Measurements from ENCODE around the gene IRF4. TPM values are rescaled to one million over a fixed set of nuclear protein-coding genes. Genes with fewer than 3 reads are reported as not detected.
"Not testable (repeated sequence)": the region's sequence is repeated elsewhere in the genome, so short reads cannot be mapped to it uniquely, and the experiment has no call there.

The IRF4 gene
- polyA plus RNA-seq, 3 donors from 2014 or later, result 0.41 to 0.98 (median 0.51) TPM

DNA sequence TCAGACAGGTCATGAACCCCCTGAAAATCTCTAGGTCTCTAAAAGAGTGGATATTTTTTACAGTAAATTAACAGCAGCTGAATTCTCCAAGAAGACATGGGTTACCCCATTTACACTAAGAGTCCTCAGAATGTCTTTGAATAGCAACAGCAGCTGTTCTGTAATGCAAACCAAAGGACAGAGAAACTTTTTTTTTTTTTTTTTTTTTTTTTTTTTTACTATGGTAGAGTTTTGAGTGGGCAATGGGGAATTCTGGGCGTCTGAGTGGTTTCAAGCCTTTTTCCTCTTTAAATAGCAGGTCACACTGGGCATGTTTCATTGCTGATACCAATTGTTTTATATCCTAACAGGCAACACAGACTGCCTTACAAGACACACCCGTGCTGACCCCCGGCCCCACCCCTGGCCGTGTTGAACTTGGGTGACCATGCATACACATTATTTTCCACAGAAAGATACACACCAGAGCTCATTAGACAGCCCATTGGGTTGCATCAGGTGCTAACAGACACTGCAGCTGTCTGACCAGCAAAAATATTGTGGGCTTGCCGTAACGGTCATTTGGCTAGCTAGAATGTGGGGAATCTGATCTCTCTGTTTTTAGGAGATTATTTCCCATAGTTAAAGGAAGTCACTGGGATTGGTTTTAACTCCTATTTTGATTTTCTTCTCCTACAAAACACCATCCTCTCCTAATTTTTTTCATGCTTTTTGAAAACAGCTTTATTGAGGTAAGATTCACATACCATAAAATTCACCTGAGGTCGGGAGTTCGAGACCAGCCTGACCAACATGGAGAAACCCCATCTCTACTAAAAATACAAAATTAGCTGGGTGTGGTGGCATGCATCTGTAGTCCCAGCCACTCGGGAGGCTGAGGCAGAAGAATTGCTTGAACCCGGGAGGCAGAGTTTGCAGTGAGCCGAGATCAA lies 26.7 kb upstream of the IRF4 start:
- H3K36me3 Mint-ChIP-seq, result peaks cover 0 to 5% (median 3%) of the 10 kb centered on the region in 3 donors
- H3K27me3 Mint-ChIP-seq (ENCODE audit: low read depth in 3 of 3), result peaks cover 0 to 4% (median 1%) of the 10 kb centered on the region in 3 donors
- H3K4me1 Mint-ChIP-seq, result peaks cover 5 to 7% of the 10 kb centered on the region in 2 donors
- H3K4me3 Mint-ChIP-seq, result no peak overlapping the region
- no peak overlapping the region for H3K27ac Mint-ChIP-seq
- H3K9me3 Mint-ChIP-seq, result peaks cover 0 to 24% (median 8%) of the 10 kb centered on the region in 6 donors
- DNase-seq, result no peak

DNA sequence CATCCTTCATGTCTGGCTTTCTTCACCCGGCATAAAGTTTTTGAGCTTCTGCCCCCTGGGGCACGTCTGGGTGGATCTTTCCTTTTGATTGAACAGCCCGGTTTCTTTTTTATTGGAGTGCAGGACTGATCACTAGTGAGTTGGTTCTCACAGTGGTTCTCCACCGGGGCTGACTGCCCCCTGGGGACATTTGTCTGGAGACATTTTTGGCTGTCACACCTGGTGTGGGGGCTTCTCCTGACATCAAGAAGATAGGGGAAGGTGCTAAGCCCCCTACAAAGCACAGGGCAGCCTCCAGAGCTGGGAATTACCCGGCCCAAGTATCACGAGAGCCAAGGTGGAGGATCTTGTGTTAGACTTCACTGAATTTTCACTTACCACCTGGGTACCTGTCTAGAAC lies 25.7 kb upstream of the IRF4 start:
- H3K36me3 Mint-ChIP-seq, result peaks cover 2 to 7% (median 3%) of the 10 kb centered on the region in 3 donors
- H3K27me3 Mint-ChIP-seq (ENCODE audit: low read depth in 3 of 3), result peaks cover 0 to 4% (median 1%) of the 10 kb centered on the region in 3 donors
- H3K4me1 Mint-ChIP-seq, result peaks cover 0 to 3% of the 10 kb centered on the region in 2 donors
- no peak for DNase-seq
- H3K4me3 Mint-ChIP-seq, result no peak overlapping the region
- H3K27ac Mint-ChIP-seq, result no peak overlapping the region
- H3K9me3 Mint-ChIP-seq, result peaks cover 0 to 28% (median 10%) of the 10 kb centered on the region in 6 donors

DNA sequence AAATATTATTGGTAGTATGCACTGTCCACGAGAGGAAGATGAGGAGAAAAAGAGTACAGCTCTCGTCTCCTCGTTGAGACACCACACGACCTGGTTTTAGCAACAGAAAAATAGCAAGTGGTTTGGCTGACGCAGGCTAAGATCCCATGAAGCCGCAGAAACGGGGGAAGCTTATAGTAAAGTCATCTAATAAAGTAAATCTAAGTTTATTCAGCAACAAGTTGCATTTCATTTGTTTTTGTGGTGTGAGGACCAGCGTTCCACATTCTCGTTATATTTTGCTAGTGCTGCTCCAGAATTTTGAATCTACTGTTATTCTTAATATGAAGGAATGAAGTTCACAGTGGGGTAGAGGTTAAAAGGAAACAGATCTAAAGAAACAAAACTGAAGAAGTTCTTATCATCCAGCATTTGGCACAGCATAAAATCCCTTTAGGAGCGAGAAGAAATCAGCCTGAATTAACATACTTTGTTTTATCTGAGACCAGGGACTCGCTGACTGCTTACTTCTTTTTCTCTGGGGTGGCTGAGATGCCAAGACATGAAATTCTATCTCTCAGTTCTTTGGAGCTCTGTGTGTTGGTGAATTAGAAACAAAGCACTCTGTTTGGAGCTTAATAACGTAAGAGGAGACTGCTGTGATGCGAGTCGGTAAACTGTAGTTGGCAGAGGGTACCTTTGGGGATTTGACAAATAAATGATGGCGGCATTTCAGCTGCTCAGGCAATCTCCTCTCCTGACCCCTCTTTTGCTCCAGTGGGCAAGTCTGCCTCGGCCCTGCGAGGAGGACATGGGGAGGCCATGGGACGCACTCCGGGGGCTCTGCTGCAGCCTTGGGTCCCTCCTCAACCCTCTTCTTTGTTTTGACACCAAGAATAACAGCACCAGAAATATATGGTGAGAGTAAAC lies 24.9 kb upstream of the IRF4 start:
- peak in 1 of 3 donors; percentile 35 for DNase-seq
- Mint-ChIP-seq H3K9me3 (peaks cover 0 to 28% (median 10%) of the 10 kb centered on the region in 6 donors), H3K4me1 (peaks cover 0 to 6% of the 10 kb centered on the region in 2 donors), H3K27me3 (ENCODE audit: low read depth in 3 of 3) (peaks cover 0 to 4% (median 1%) of the 10 kb centered on the region in 3 donors), H3K4me3 (peak overlapping the region in 1 of 5 donors; percentile 42), H3K27ac (peak overlapping the region in 1 of 6 donors; percentile 54), H3K36me3 (peaks cover 3 to 7% (median 4%) of the 10 kb centered on the region in 3 donors)

DNA sequence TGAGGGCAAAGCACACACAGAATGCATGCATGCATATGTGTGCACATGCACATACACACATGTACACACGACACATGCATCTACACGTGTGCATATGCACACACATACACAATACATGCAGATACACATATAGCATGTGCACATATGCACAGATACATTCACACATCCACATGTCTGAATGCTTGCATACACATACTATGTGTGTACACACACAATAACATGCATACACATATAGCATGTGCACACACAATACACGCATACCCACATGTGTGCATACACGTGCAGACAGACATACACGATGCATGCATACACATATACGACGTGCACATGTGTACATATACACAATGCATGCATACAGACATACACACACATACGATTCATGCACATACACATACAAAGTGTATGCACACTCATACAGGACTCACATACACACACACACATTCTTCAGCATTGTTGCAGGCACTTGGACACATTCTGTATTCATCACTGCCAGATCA lies 24.2 kb upstream of the IRF4 start:
- Mint-ChIP-seq H3K4me3 (no peak overlapping the region), H3K27ac (no peak overlapping the region), H3K4me1 (peaks cover 0 to 6% of the 10 kb centered on the region in 2 donors), H3K27me3 (ENCODE audit: low read depth in 3 of 3) (peaks cover 0 to 3% (median 1%) of the 10 kb centered on the region in 3 donors), H3K9me3 (peaks cover 0 to 28% (median 10%) of the 10 kb centered on the region in 6 donors), H3K36me3 (peaks cover 3 to 7% (median 4%) of the 10 kb centered on the region in 3 donors)
- DNase-seq, result no peak

DNA sequence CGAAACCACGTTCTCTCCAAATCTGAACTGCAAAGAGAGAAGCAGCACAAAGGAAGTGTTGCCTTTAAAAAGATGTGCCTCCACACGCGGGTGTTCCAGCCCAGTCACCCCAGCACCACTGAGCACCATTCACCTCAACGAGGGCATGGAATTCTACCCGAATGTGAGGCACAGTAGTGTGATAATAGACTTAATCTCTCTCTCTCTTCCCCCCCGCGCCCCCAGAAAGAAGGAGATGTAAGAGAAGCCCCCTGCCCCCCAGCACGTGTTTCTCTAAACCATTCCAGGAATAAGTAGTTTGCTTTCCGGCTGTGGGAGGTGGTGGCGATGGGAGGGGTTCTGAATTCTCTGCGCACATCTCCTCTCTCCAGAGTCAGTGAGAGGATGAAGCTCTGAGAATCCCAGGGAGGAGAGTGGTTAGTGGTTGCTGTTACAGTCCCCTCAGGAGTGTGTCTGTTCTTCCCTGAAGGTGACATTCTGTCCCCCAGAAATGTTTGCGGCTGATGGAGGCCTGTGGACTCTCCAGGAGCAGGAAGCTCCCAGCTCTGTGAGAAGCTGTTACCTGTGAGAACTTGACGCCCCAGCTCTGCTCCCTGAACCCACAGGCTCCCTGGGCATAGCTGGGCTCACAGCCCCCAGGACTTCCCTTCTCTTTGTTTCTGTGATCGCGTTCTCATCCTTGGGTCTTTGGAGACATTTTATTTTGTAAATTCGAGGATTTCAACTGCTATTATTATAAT lies 23.5 kb upstream of the IRF4 start:
- no peak overlapping the region for H3K4me3 Mint-ChIP-seq
- no peak overlapping the region for H3K27ac Mint-ChIP-seq
- H3K27me3 Mint-ChIP-seq (ENCODE audit: low read depth in 3 of 3), result peaks cover 0 to 1% (median 0%) of the 10 kb centered on the region in 3 donors
- no peak for DNase-seq
- H3K36me3 Mint-ChIP-seq, result peaks cover 3 to 7% (median 4%) of the 10 kb centered on the region in 3 donors
- H3K4me1 Mint-ChIP-seq, result peaks cover 6 to 13% of the 10 kb centered on the region in 2 donors
- H3K9me3 Mint-ChIP-seq, result peaks cover 0 to 28% (median 10%) of the 10 kb centered on the region in 6 donors

DNA sequence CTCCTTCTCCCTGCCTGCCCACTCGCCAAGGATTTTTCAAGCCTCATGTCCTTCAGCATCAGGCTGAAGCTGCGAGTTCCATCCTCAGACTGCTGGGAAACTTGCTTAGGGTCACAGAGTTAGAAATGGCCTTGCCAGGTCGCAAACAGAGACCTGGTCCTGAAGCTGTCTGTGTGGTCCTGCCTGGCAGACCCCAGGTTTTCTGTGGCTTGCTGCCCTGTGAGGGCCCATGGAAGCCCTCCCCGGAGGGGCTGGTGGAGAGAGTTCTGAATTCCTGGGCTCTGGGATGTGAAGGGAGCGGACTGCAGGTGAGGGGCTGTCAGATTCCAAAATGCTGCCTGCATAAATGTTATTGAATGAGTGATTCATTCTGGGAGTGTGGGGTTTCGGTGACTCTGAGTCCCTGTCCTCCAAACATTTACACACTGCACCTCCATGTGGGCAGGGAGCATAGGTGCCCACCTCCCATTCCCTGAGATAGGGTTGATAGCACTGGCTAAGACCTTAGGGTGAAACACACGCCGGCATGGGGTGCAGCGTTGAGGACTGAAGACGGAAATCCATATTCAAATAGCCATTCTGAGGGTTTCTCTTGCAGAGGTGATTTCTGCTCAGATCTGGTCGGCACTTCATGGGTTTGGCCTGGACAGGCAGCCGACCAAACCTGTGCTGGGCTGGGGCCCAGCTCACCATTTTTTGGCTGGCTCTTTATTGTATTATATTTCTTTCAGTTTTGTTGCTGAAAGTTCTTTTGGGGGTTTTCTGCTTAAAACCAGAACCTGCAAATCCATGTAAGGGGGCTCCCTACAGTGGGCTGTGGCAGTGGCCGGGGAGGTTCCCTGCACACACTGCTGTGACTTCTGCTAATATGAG lies 21.8 kb upstream of the IRF4 start:
- Mint-ChIP-seq H3K4me3 (no peak overlapping the region), H3K9me3 (peaks cover 0 to 22% (median 8%) of the 10 kb centered on the region in 6 donors)

DNA sequence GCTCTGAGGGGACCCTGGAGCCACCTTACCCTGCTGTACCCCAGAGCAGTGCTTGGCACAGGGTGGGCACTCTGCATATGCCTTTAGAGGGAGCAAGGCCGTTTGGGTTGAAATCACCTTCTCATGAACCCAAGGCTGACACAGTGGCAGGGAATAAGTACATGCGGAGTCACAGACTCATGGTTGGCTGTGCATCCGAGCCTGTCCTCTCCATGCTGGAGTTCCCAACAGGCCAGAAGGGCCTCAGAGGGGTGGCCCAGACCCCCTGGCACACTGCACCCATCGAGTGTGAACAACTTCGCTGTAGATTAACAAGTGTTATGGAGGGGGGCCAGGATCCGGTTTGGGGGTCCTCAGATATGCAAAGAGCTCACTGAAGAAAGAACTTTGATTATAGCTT lies 21.0 kb upstream of the IRF4 start:
- DNase-seq, result no peak
- H3K27ac Mint-ChIP-seq, result no peak overlapping the region
- peaks cover 6 to 13% of the 10 kb centered on the region in 2 donors for H3K4me1 Mint-ChIP-seq
- H3K9me3 Mint-ChIP-seq, result peaks cover 0 to 22% (median 5%) of the 10 kb centered on the region in 6 donors
- H3K4me3 Mint-ChIP-seq, result peak overlapping the region in 1 of 5 donors; percentile 3
- peaks cover 0 to 4% (median 3%) of the 10 kb centered on the region in 3 donors for H3K36me3 Mint-ChIP-seq
- peaks cover 2 to 4% (median 2%) of the 10 kb centered on the region in 3 donors for H3K27me3 Mint-ChIP-seq (ENCODE audit: low read depth in 3 of 3)

More for the DNA sequence above, 21.8 kb upstream of the IRF4 start:
- peaks cover 0 to 4% (median 3%) of the 10 kb centered on the region in 3 donors for H3K36me3 Mint-ChIP-seq
- H3K27ac Mint-ChIP-seq, result no peak overlapping the region
- peaks cover 0 to 4% (median 2%) of the 10 kb centered on the region in 3 donors for H3K27me3 Mint-ChIP-seq (ENCODE audit: low read depth in 3 of 3)
- H3K4me1 Mint-ChIP-seq, result peaks cover 6 to 13% of the 10 kb centered on the region in 2 donors
- no peak for DNase-seq

DNA sequence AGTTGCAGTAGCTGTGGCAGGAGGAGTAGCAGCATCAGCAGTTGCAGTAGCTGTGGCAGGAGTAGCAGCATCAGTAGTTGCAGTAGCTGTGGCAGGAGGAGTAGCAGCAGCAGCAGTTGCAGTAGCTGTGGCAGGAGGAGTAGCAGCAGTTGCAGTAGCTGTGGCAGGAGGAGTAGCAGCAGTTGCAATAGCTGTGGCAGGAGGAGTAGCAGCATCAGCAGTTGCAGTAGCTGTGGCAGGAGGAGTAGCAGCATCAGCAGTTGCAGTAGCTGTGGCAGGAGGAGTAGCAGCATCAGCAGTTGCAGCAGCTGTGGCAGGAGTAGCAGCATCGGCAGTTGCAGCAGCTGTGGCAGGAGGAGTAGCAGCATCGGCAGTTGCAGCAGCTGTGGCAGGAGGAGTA lies 19.7 kb upstream of the IRF4 start:
- not testable (repeated sequence) for H3K27me3 Mint-ChIP-seq (ENCODE audit: low read depth in 3 of 3); DNase-seq; H3K4me3 Mint-ChIP-seq; H3K27ac Mint-ChIP-seq; H3K36me3 Mint-ChIP-seq
- H3K4me1 Mint-ChIP-seq, result peaks cover 7 to 13% of the 10 kb centered on the region in 2 donors
- peaks cover 0 to 14% (median 6%) of the 10 kb centered on the region in 6 donors for H3K9me3 Mint-ChIP-seq

DNA sequence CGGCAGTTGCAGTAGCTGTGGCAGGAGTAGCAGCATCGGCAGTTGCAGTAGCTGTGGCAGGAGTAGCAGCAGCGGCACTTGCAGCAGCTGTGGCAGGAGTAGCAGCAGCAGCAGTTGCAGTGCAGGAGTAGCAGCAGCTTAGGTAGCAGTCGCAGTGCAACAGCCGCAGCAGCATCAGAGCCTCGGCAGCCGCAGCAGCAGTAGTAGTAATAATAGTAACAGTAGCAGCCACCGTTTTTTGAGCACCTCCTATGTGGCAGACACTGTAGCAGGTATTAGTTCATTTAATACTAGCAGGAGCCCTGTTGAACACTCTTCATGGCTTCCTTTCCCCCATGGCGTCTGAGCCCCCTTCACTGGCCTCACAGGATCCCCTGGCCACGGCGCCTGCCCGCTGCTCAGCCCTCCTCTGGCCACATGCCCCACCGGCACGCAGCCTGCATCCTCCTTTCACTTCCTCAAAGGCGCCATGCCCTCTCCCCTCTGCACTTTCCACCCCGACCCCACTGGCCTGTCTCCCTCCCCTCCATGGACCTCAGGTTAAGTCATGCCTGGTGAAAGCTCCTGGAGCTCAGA lies 19.1 kb upstream of the IRF4 start:
- H3K4me1 Mint-ChIP-seq, result peaks cover 11 to 13% of the 10 kb centered on the region in 2 donors
- DNase-seq, result no peak
- H3K27me3 Mint-ChIP-seq (ENCODE audit: low read depth in 3 of 3), result peaks cover 2 to 4% (median 4%) of the 10 kb centered on the region in 3 donors
- peaks cover 0 to 4% (median 3%) of the 10 kb centered on the region in 3 donors for H3K36me3 Mint-ChIP-seq
- peak overlapping the region in 3 of 5 donors; percentile 18 to 51 (median 19) for H3K4me3 Mint-ChIP-seq
- no peak overlapping the region for H3K27ac Mint-ChIP-seq
- peaks cover 0 to 14% (median 6%) of the 10 kb centered on the region in 6 donors for H3K9me3 Mint-ChIP-seq

DNA sequence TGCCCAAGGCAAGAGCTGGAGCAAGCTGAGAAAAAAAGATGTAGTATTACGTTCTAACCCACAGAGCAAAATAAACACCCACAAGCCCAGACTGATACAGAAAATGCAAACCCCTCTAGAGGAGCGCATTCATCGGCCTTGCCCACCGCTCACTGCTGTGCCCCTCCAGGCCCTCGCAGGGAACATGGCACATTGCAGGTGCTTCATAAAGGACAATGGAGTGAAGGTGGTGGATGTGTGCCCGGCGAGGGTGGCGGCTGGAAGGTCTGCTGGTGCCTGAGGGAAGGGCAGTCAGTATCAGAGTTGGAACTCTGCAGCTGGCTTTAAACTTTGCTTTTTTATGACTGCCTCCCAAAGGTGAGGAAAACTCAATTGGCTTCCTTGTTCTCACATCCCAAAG lies 18.5 kb upstream of the IRF4 start:
- H3K36me3 Mint-ChIP-seq, result peaks cover 0 to 4% (median 3%) of the 10 kb centered on the region in 3 donors
- peak overlapping the region in 2 of 5 donors; percentile 18 to 19 for H3K4me3 Mint-ChIP-seq
- no peak for DNase-seq
- peaks cover 2 to 7% (median 4%) of the 10 kb centered on the region in 3 donors for H3K27me3 Mint-ChIP-seq (ENCODE audit: low read depth in 3 of 3)
- H3K4me1 Mint-ChIP-seq, result peaks cover 11 to 13% of the 10 kb centered on the region in 2 donors
- H3K27ac Mint-ChIP-seq, result no peak overlapping the region
- peaks cover 0 to 11% (median 4%) of the 10 kb centered on the region in 6 donors for H3K9me3 Mint-ChIP-seq

DNA sequence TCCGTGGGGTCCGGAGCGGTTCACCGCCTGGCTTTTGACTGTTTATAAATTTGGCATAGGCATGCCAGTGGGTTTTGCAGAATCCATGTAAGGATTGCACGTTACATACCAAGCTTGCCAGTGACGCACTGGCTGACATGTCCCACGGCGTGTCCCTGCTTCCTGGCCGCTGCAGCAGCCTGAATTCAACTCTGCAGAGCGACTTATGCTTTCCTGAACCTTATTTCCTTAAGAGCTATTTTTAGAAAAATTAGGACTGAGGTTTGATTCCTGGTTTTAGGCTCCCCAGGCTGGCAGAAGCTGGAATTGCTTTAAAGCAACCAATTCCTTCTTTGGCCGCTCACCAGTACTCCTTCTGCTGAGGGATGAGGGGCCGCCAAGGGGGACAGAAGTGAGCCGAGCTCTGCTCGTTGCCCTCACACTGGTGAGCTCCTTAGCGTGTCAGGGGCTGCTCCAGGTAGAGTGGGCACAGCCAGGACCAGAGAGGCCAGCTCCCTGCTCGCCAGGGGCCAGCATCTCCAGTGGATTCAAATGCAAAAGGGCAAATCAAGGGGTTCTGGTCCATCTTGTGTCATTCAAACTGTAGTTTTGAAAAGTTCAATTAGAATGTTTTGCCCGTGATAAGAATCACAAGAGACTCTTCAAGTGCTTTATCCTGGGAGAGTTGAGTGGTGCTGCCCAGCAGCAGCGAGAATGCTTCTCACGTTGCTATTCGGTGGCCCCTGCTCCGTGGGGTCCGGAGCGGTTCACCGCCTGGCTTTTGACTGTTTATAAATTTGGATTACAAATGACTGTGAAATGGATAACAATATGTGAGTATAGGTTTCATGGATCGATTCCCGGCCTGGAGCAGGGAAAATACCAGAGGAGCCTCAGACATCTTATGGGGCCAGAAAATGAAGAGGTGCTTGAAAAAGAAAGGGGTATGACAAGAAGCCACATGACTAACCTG lies 17.5 kb upstream of the IRF4 start:
- no peak for DNase-seq
- peaks cover 0 to 4% (median 3%) of the 10 kb centered on the region in 3 donors for H3K36me3 Mint-ChIP-seq
- H3K9me3 Mint-ChIP-seq, result peaks cover 0 to 13% (median 4%) of the 10 kb centered on the region in 6 donors
- no peak overlapping the region for H3K27ac Mint-ChIP-seq
- H3K4me1 Mint-ChIP-seq, result peaks cover 17 to 20% of the 10 kb centered on the region in 2 donors
- peaks cover 2 to 7% (median 4%) of the 10 kb centered on the region in 3 donors for H3K27me3 Mint-ChIP-seq (ENCODE audit: low read depth in 3 of 3)
- H3K4me3 Mint-ChIP-seq, result no peak overlapping the region
